IgD-negative memory B cell (primary cell): ENCODE measurements around the gene SYT5. TPM values are rescaled to one million over a fixed set of nuclear protein-coding genes. Genes with fewer than 3 reads are reported as not detected.
A peak's percentile ranks its signal among the peaks of the same experiment; 100 is the strongest.

Experiments
- H3K27ac Mint-ChIP-seq, 3 donors: one replicate each; pipeline ENCODE4 v1.8.0; 2020 to 2022; ENCODE audit warnings: mild to moderate bottlenecking in 3 of 3, mixed read lengths in 3 of 3, moderate library complexity in 1 of 3
- H3K27me3 Mint-ChIP-seq: one replicate; pipeline ENCODE4 v1.8.0; 2021; ENCODE audit warnings: mixed read lengths
- H3K36me3 Mint-ChIP-seq: one replicate; pipeline ENCODE4 v1.8.0; 2020; ENCODE audit warnings: mild to moderate bottlenecking, mixed read lengths
- H3K4me1 Mint-ChIP-seq, 3 donors: one replicate each; pipeline ENCODE4 v1.8.0; 2020 to 2022; ENCODE audit warnings: mixed read lengths in 3 of 3, mild to moderate bottlenecking in 1 of 3
- H3K4me3 Mint-ChIP-seq, 4 donors: one replicate each; pipeline ENCODE4 v1.8.0; 2020 to 2022; ENCODE audit warnings: mild to moderate bottlenecking in 4 of 4, mixed read lengths in 4 of 4, moderate library complexity in 3 of 4
- H3K9me3 Mint-ChIP-seq, 3 donors: one replicate each; pipeline ENCODE4 v1.8.0; 2020 to 2021; ENCODE audit warnings: mixed read lengths in 3 of 3, mild to moderate bottlenecking in 1 of 3
- polyA plus RNA-seq: library from polyadenylated mRNA; unstranded; fragments of 300-500 nt; fragmentation: Illumina TruSeq; gene quantifications from one replicate; pipeline ENCODE4 v1.2.3, GENCODE V29; 2021

SYT5 gene
- polyA plus RNA-seq, 1 donor from 2014 or later = 0.43 TPM

- Mint-ChIP-seq H3K36me3 (peaks cover 6% of the 10 kb centered on the region), H3K4me1 (peaks cover 0 to 18% (median 13%) of the 10 kb centered on the region in 3 donors), H3K27me3 (peaks cover 29% of the 10 kb centered on the region), H3K27ac (peak overlapping the region in 2 of 3 donors; percentile 17 to 20), H3K4me3 (no peak overlapping the region), H3K9me3 (peaks cover 0 to 16% (median 0%) of the 10 kb centered on the region in 3 donors)
Observed at GRCh38 chr19:55153652-55154264, 26.3 kb downstream of the SYT5 start.

DNA sequence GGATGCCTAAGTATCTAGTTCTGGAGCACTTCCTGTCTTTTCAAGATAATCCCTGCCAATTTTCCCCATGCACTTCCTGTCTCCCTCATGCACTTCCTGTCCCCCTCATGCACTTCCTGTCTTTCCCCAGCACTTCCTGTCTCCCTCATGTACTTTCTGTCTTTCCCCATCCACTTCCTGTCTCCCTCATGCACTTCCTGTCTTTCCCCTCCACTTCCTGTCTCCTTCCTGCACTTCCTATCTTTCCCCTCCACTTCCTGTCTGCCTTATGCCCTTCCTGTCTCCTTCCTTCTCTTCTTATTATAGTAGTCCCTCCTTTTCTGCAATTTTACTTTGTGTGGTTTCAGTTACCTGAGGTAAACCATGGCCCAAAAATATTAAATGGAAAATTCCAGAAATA is 28.1 kb downstream of the SYT5 start:
- Mint-ChIP-seq H3K4me3 (peak overlapping the region in 1 of 4 donors; percentile 47), H3K9me3 (peaks cover 0 to 16% (median 0%) of the 10 kb centered on the region in 3 donors), H3K4me1 (peaks cover 0 to 18% (median 13%) of the 10 kb centered on the region in 3 donors), H3K36me3 (peaks cover 6% of the 10 kb centered on the region), H3K27ac (peak overlapping the region in 1 of 3 donors; percentile 70), H3K27me3 (peaks cover 27% of the 10 kb centered on the region)

- Mint-ChIP-seq H3K27ac (peak within 1 kb of the TSS in 1 of 3 donors; percentile 62), H3K36me3 (peaks cover 3% of the 10 kb centered on the region), H3K27me3 (peaks cover 26% of the 10 kb centered on the region), H3K4me3 (peak within 1 kb of the TSS in 2 of 4 donors; percentile 61 to 73), H3K4me1 (peaks cover 0 to 20% (median 13%) of the 10 kb centered on the region in 3 donors), H3K9me3 (peaks cover 0 to 11% (median 0%) of the 10 kb centered on the region in 3 donors)
Observed at GRCh38 chr19:55149078-55150003, 30.7 kb downstream of the SYT5 start, which contains the start of gene TNNT1. Gene TNNT1, minus strand, starts transcription at chr19:55149206. Its CDS starts 2,049 bp downstream, at chr19:55147157.

DNA sequence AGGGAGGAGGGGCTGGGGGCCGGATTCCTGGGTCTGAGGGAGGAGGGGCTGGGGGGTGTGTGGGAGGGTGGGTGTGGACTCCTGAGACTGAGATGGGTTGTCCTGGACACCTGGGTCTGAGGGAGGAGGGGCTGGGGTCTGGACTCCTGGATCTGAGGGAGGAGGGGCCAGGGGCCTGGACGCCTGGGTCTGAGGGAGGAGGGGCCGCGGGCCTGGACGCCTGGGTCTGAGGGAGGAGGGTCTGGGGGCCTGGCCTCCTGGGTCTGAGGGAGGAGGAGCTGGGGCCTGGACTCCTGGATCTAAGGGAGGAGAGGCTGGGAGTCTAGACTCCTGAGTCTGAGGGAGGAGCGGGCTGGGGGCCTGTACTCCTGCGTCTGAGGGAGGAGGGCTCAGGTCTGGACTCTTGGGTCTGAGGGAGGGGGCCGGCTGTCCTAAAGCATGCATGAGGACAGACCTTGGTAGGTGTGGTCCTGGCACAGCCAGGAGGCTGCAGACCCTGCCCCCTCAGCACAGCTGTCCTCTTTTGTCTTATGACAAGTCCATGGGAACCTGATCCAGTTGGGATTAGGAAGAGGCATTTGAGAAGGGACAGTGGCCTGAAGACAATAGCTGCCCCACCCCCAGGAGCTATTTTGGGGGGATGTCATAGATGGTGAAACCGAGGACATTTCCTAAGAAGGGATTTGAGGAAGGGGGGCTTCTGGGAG is 32.4 kb downstream of the SYT5 start:
- Mint-ChIP-seq H3K4me3 (no peak overlapping the region), H3K9me3 (peaks cover 0 to 12% (median 0%) of the 10 kb centered on the region in 3 donors), H3K27ac (no peak overlapping the region), H3K4me1 (peaks cover 0 to 16% (median 7%) of the 10 kb centered on the region in 3 donors), H3K27me3 (peaks cover 34% of the 10 kb centered on the region), H3K36me3 (no peaks in the 10 kb centered on the region)

DNA sequence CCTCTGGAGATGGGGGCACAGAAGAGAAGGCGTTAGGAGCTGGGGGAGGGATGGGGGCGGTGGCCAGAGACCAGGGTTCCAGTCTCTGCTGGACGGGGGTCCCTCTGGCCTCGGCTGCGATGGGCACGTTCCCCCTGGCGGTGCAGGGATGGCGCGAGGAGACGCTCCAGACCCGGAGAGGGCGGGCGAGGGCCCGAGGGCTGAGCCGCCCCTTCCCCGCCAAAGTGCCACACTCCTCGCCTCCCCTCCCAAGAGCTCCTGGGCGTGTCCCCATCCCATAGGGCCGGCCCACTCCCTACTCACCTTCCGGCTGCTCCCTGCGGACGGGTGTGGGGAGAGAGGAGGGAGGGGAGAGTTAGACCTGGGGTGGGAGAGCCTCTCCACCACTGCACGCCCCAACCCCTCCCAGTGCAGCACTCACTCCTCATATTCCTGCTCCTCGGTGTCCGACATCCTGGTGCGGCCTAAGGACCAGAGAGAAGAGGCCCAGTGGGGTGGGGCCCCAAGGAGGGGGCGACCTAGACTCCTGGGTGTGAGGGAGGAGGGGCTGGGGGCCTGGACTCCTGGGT is 33.3 kb downstream of the SYT5 start:
- H3K9me3 Mint-ChIP-seq = peaks cover 0 to 9% (median 0%) of the 10 kb centered on the region in 3 donors
- H3K27me3 Mint-ChIP-seq = peaks cover 34% of the 10 kb centered on the region
- H3K4me3 Mint-ChIP-seq = no peak overlapping the region
- H3K27ac Mint-ChIP-seq = no peak overlapping the region
- peaks cover 0 to 10% (median 1%) of the 10 kb centered on the region in 3 donors for H3K4me1 Mint-ChIP-seq
- H3K36me3 Mint-ChIP-seq = no peaks in the 10 kb centered on the region

DNA sequence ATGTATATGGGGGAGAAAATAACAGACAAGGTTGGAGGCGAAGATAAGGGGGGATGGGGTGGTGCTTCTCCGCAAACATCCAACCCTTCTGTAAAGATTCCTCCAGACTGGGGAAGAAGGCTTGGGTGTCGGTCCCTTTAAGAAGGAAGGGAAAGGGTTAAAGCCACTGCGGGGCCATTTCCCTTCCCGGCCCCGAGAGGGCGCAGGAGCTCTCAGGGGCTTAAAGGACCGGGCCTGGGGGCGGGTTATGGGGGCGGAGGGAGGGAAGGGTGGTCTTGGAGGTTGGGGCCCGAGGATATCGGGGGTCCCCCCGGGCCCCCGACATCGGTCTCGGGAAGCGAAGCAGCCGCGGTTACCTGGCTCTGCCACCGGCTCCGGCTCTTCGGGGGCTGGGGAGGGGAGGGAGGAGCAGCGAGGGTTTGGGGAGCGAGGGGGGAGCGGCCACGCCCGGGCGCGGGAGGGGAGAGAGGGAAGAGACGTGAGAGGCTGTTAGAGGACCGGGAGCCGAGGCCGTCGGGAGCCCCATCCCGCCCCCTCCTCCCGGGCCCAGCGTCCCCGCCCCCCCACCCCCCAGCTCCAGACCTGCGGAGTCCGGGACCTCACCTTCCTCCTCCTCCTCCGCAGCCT is 33.9 kb downstream of the SYT5 start:
- peaks cover 0 to 3% (median 0%) of the 10 kb centered on the region in 3 donors for H3K9me3 Mint-ChIP-seq
- H3K27ac Mint-ChIP-seq = no peak overlapping the region
- no peaks in the 10 kb centered on the region for H3K36me3 Mint-ChIP-seq
- peaks cover 38% of the 10 kb centered on the region for H3K27me3 Mint-ChIP-seq
- peak overlapping the region in 1 of 4 donors; percentile 27 for H3K4me3 Mint-ChIP-seq
- peaks cover 0 to 11% (median 2%) of the 10 kb centered on the region in 3 donors for H3K4me1 Mint-ChIP-seq

- Mint-ChIP-seq H3K4me3 (no peak overlapping the region), H3K9me3 (peaks cover 0 to 3% (median 0%) of the 10 kb centered on the region in 3 donors), H3K4me1 (peaks cover 0 to 12% (median 4%) of the 10 kb centered on the region in 3 donors), H3K27me3 (peaks cover 40% of the 10 kb centered on the region), H3K36me3 (no peaks in the 10 kb centered on the region), H3K27ac (no peak overlapping the region)
Observed at GRCh38 chr19:55145232-55145631, 34.9 kb downstream of the SYT5 start.

DNA sequence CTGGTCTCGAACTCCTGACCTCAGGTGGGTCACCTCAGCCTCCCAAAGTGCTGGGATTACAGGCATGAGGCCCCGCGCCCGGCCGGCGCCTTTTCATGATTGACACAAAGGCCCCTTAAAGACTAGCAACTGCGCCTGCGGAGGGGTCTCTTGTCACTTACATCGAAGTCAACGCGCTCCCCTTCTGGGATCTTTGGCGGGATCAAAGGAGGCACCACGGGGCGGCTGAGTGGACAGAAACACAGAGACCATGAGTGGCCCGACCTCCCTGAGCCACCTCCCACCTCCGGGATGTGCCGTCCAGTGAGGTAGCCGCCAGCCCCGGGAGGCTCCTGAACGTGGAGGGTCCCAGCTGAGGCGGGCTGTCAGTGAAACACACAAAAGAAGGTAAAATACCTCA is 38.4 kb downstream of the SYT5 start:
- peaks cover 32% of the 10 kb centered on the region for H3K27me3 Mint-ChIP-seq
- peaks cover 0 to 3% (median 0%) of the 10 kb centered on the region in 3 donors for H3K9me3 Mint-ChIP-seq
- H3K4me3 Mint-ChIP-seq = no peak overlapping the region
- H3K27ac Mint-ChIP-seq = no peak overlapping the region
- no peaks in the 10 kb centered on the region for H3K36me3 Mint-ChIP-seq
- peaks cover 0 to 12% (median 3%) of the 10 kb centered on the region in 3 donors for H3K4me1 Mint-ChIP-seq

- H3K27me3 Mint-ChIP-seq = peaks cover 25% of the 10 kb centered on the region
- no peaks in the 10 kb centered on the region for H3K9me3 Mint-ChIP-seq
Observed at GRCh38 chr19:55137915-55138314, 42.2 kb downstream of the SYT5 start.

GRCh38 chr19:55136399-55137102 is 43.5 kb downstream of the SYT5 start:
- Mint-ChIP-seq H3K36me3 (no peaks in the 10 kb centered on the region), H3K4me1 (peaks cover 5 to 9% (median 6%) of the 10 kb centered on the region in 3 donors), H3K9me3 (no peaks in the 10 kb centered on the region), H3K27me3 (peaks cover 25% of the 10 kb centered on the region), H3K4me3 (no peak overlapping the region), H3K27ac (no peak overlapping the region)

More at GRCh38 chr19:55137915-55138314, 42.2 kb downstream of the SYT5 start:
- no peak overlapping the region for H3K4me3 Mint-ChIP-seq
- H3K36me3 Mint-ChIP-seq = no peaks in the 10 kb centered on the region
- H3K4me1 Mint-ChIP-seq = peaks cover 5 to 6% (median 5%) of the 10 kb centered on the region in 3 donors
- peak overlapping the region in 1 of 3 donors; percentile 31 for H3K27ac Mint-ChIP-seq

DNA sequence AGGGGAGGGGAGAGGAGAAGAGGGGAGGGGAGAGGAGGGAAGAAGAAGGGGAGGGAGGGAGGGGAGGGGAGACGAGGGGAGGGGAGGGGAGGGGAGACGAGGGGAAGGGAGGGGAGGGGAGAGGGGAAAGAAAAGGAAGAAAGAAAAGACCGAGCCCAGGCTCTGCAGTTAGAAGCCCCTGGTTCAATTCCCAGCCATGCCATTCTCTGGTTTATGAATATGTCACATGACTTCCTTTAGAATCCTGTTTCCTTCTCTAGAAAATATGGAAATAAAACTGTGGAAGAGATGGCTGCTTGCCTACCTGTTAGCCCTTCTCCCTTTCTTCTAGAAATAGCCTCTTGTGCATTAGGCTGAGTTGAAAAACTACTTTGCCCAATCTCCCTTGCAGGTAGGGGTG is 45.4 kb downstream of the SYT5 start:
- Mint-ChIP-seq H3K27ac (no peak overlapping the region), H3K36me3 (no peaks in the 10 kb centered on the region), H3K4me1 (peaks cover 2 to 9% (median 3%) of the 10 kb centered on the region in 3 donors), H3K27me3 (peaks cover 27% of the 10 kb centered on the region), H3K4me3 (no peak overlapping the region), H3K9me3 (no peaks in the 10 kb centered on the region)

- H3K36me3 Mint-ChIP-seq = no peaks in the 10 kb centered on the region
- no peaks in the 10 kb centered on the region for H3K9me3 Mint-ChIP-seq
- no peak overlapping the region for H3K27ac Mint-ChIP-seq
- peaks cover 36% of the 10 kb centered on the region for H3K27me3 Mint-ChIP-seq
- peaks cover 2 to 9% (median 3%) of the 10 kb centered on the region in 3 donors for H3K4me1 Mint-ChIP-seq
- peak overlapping the region in 1 of 4 donors; percentile 83 for H3K4me3 Mint-ChIP-seq
Observed at GRCh38 chr19:55133639-55134444, 46.2 kb downstream of the SYT5 start.
